Measurements from ENCODE around the gene CNTN2. TPM values are rescaled to one million over a fixed set of nuclear protein-coding genes. Genes with fewer than 3 reads are reported as not detected.

Gene CNTN2
- total and polyA plus RNA-seq, 8 donors = 0.12 to 2.2 (median 0.58) TPM; not detected in 3

GRCh38 chr1:205091043-205091740 is 48.2 kb downstream of the CNTN2 start:
- Histone ChIP-seq H3K27me3 (no peaks in the 10 kb centered on the region), H3K4me1 (no peaks in the 10 kb centered on the region), H3K27ac (no peak overlapping the region), H3K4me3 (no peak overlapping the region), H3K36me3 (peaks cover 34 to 98% (median 97%) of the 10 kb centered on the region in 4 donors), H3K9me3 (no peaks in the 10 kb centered on the region)
- intact Hi-C loops (cut with DNase I; ENCODE audit: low total_unique reads) = no loop called here
- WGBS, 5 donors = 87 to 94% (median 87%) methylated on average over 4 of the region's 4 CpGs
- TF ChIP-seq CTCF (IDR thresholded peaks at IDR 0.05) (no peak), EP300 (IDR thresholded peaks at IDR 0.05) (no peak), POLR2A (IDR thresholded peaks at IDR 0.05) (no peak), POLR2AphosphoS5 (IDR thresholded peaks at IDR 0.05) (no peak)
- no peak for DNase-seq

GRCh38 chr1:205095422-205095821 is 52.4 kb downstream of the CNTN2 start:
- TF ChIP-seq EP300 (IDR thresholded peaks at IDR 0.05) (no peak), POLR2A (IDR thresholded peaks at IDR 0.05) (no peak), POLR2AphosphoS5 (IDR thresholded peaks at IDR 0.05) (no peak), CTCF (IDR thresholded peaks at IDR 0.05) (no peak)
- Histone ChIP-seq H3K27ac (no peak overlapping the region), H3K9me3 (no peaks in the 10 kb centered on the region), H3K4me1 (no peaks in the 10 kb centered on the region), H3K27me3 (no peaks in the 10 kb centered on the region), H3K36me3 (peaks cover 71 to 98% (median 97%) of the 10 kb centered on the region in 4 donors), H3K4me3 (no peak overlapping the region)
- DNase-seq = no peak
- intact Hi-C loops (cut with DNase I; ENCODE audit: low total_unique reads) = no loop called here

- H3K4me3 ChIP-seq = no peak overlapping the region
- intact Hi-C loops (cut with DNase I; ENCODE audit: low total_unique reads) = no loop called here
- TF ChIP-seq CTCF (IDR thresholded peaks at IDR 0.05) (no peak), POLR2A (IDR thresholded peaks at IDR 0.05) (no peak), EP300 (IDR thresholded peaks at IDR 0.05) (no peak), POLR2AphosphoS5 (IDR thresholded peaks at IDR 0.05) (no peak)
- no peaks in the 10 kb centered on the region for H3K9me3 ChIP-seq
- H3K36me3 ChIP-seq = peaks cover 83 to 99% (median 99%) of the 10 kb centered on the region in 4 donors
- no peak overlapping the region for H3K27ac ChIP-seq
- H3K27me3 ChIP-seq = no peaks in the 10 kb centered on the region
- H3K4me1 ChIP-seq = no peaks in the 10 kb centered on the region
- no peak for DNase-seq
Measured at GRCh38 chr1:205098242-205098641, 55.2 kb downstream of the CNTN2 start.

DNA sequence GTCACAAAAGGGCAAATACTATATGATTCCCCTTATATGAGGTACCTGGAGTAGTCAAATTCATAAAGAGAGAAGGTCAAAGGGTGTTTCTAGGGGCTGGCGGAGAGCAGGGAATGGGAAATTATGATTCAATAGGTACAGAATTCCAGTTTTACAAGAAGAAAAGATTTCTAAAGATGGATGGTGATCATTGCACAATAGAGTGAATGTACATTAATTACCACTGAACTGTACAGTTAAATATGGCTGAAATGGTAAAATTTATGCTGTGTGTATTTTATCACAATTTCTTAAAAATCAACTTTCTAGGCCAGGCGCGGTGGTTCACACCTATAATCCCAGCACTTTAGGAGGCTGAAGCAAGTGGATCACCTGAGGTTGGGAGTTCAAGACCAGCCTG is 59.4 kb downstream of the CNTN2 start:
- Histone ChIP-seq H3K9me3 (no peaks in the 10 kb centered on the region), H3K27me3 (no peaks in the 10 kb centered on the region), H3K4me1 (no peaks in the 10 kb centered on the region), H3K36me3 (peaks cover 70 to 100% (median 97%) of the 10 kb centered on the region in 4 donors), H3K4me3 (no peak overlapping the region), H3K27ac (no peak overlapping the region)
- TF ChIP-seq CTCF (IDR thresholded peaks at IDR 0.05) (no peak), POLR2A (IDR thresholded peaks at IDR 0.05) (no peak)
- intact Hi-C loops (cut with DNase I; ENCODE audit: low total_unique reads) = no loop called here
- 96 to 100% (median 98%) methylated on average over 3 of the region's 3 CpGs for WGBS, 5 donors
- DNase-seq = no peak
